ENCODE data around the gene LMOD2.

Gene LMOD2

GRCh38 chr7:123656544-123657303, 1.1 kb downstream of the LMOD2 start:
- POLR2A ChIA-PET, result interaction anchor here (0.9 kb wide), 1 partner anchor 13 kb away, joined by 3 read pairs; no protein-coding TSS in a partner anchor
- no peak for TF ChIP-seq HDGF (IDR thresholded peaks at IDR 0.05; ENCODE audit: borderline replicate concordance)
- no peak for TF ChIP-seq BHLHE40 (IDR thresholded peaks at IDR 0.05; ENCODE audit: borderline replicate concordance)
- no peak for TF ChIP-seq ELF4 (IDR thresholded peaks at IDR 0.05)
- TF ChIP-seq L3MBTL2 (conservative IDR thresholded peaks at IDR 0.05), result no peak
- no peak for TF ChIP-seq SUZ12 (IDR thresholded peaks at IDR 0.05)
- TF ChIP-seq TARDBP (IDR thresholded peaks at IDR 0.05), result no peak
- no peak for TF ChIP-seq FOXM1 (IDR thresholded peaks at IDR 0.05; ENCODE audit: borderline replicate concordance)
- no peak for TF ChIP-seq ARNT (IDR thresholded peaks at IDR 0.05)
- TF ChIP-seq LEF1 (IDR thresholded peaks at IDR 0.05; ENCODE audit: borderline replicate concordance), result no peak
- TF ChIP-seq ZNF384 (IDR thresholded peaks at IDR 0.05), result no peak
- no peak for TF ChIP-seq PKNOX1 (IDR thresholded peaks at IDR 0.05)
- no peak for TF ChIP-seq FOXA1 (IDR thresholded peaks at IDR 0.05)
- no peak for TF ChIP-seq CTBP1 (IDR thresholded peaks at IDR 0.05; ENCODE audit: borderline replicate concordance)
- no peak for TF ChIP-seq SP1 (IDR thresholded peaks at IDR 0.05)
- TF ChIP-seq NFRKB (IDR thresholded peaks at IDR 0.05), result no peak
- no peak for TF ChIP-seq FOXK2 (IDR thresholded peaks at IDR 0.05)
- CTCF ChIA-PET, result no interaction called here
- no peak for DNase-seq (ENCODE audit: extremely low spot score)

GRCh38 chr7:123657304-123657685, 1.6 kb downstream of the LMOD2 start:
- no peak for TF ChIP-seq BHLHE40 (IDR thresholded peaks at IDR 0.05; ENCODE audit: borderline replicate concordance)
- TF ChIP-seq HDGF (IDR thresholded peaks at IDR 0.05; ENCODE audit: borderline replicate concordance), result no peak
- no peak for TF ChIP-seq ARNT (IDR thresholded peaks at IDR 0.05)
- TF ChIP-seq PKNOX1 (IDR thresholded peaks at IDR 0.05), result no peak
- no peak for DNase-seq (ENCODE audit: extremely low spot score)
- ChIA-PET CTCF (no interaction called here), POLR2A (no interaction called here)

- ChIA-PET POLR2A (no interaction called here), CTCF (no interaction called here)
- TF ChIP-seq SP1 (IDR thresholded peaks at IDR 0.05), result no peak
- DNase-seq (ENCODE audit: extremely low spot score), result no peak
These were observed 2.4 kb downstream of the LMOD2 start for GRCh38 chr7:123658023-123658422.

- POLR2A ChIA-PET, result no interaction called here
- DNase-seq (ENCODE audit: extremely low spot score), result no peak
- CTCF ChIA-PET, result no interaction called here
- TF ChIP-seq LEF1 (IDR thresholded peaks at IDR 0.05; ENCODE audit: borderline replicate concordance) (no peak), NFRKB (IDR thresholded peaks at IDR 0.05) (no peak), ARNT (IDR thresholded peaks at IDR 0.05) (no peak)
These were observed 5.1 kb downstream of the LMOD2 start for GRCh38 chr7:123660514-123661354.

GRCh38 chr7:123661765-123662164, 6.1 kb downstream of the LMOD2 start:
- DNase-seq (ENCODE audit: extremely low spot score), result no peak
- no peak for TF ChIP-seq FOXA1 (IDR thresholded peaks at IDR 0.05)
- ChIA-PET POLR2A (no interaction called here), CTCF (interaction anchor here (1.5 kb wide), 1 partner anchor 211 kb away, joined by 5 read pairs; no protein-coding TSS in a partner anchor)

GRCh38 chr7:123662293-123662692, 6.6 kb downstream of the LMOD2 start:
- no peak for TF ChIP-seq CTBP1 (IDR thresholded peaks at IDR 0.05; ENCODE audit: borderline replicate concordance)
- no peak for TF ChIP-seq LEF1 (IDR thresholded peaks at IDR 0.05; ENCODE audit: borderline replicate concordance)
- no peak for TF ChIP-seq PKNOX1 (IDR thresholded peaks at IDR 0.05)
- no peak for TF ChIP-seq TARDBP (IDR thresholded peaks at IDR 0.05)
- TF ChIP-seq BHLHE40 (IDR thresholded peaks at IDR 0.05; ENCODE audit: borderline replicate concordance), result no peak
- no peak for TF ChIP-seq L3MBTL2 (conservative IDR thresholded peaks at IDR 0.05)
- no peak for TF ChIP-seq SUZ12 (IDR thresholded peaks at IDR 0.05)
- no peak for TF ChIP-seq HDGF (IDR thresholded peaks at IDR 0.05; ENCODE audit: borderline replicate concordance)
- no peak for TF ChIP-seq ARNT (IDR thresholded peaks at IDR 0.05)
- TF ChIP-seq ZNF384 (IDR thresholded peaks at IDR 0.05), result no peak
- no peak for TF ChIP-seq FOXA1 (IDR thresholded peaks at IDR 0.05)
- no peak for TF ChIP-seq NFRKB (IDR thresholded peaks at IDR 0.05)
- TF ChIP-seq SP1 (IDR thresholded peaks at IDR 0.05), result no peak
- TF ChIP-seq ELF4 (IDR thresholded peaks at IDR 0.05), result no peak
- no peak for TF ChIP-seq FOXK2 (IDR thresholded peaks at IDR 0.05)
- TF ChIP-seq FOXM1 (IDR thresholded peaks at IDR 0.05; ENCODE audit: borderline replicate concordance), result no peak
- DNase-seq (ENCODE audit: extremely low spot score), result no peak
- ChIA-PET POLR2A (no interaction called here), CTCF (interaction anchor here (0.7 to 1.5 kb wide), 2 partner anchors 184 to 210 kb away, joined by 3 to 5 read pairs; no protein-coding TSS in a partner anchor)
